CD4-positive, alpha-beta T cell (primary cell): ENCODE measurements around the gene MAGEA1. TPM values are rescaled to one million over a fixed set of nuclear protein-coding genes. Genes with fewer than 3 reads are reported as not detected.

ENCODE experiments used
- ATAC-seq: fragments of 200-7000 bp; cut with Tn5 transposase; one replicate; pipeline ENCODE4 v1.10.0; 2022; ENCODE audit warnings: mild to moderate bottlenecking; ENCODE audit not compliant: poor library complexity
- CTCF ChIA-PET: fragments of 350-600 bp; sonication (Branson Sonifier 250); formaldehyde crosslinking; loops from one replicate; lab custom pipeline; 2021; ENCODE audit warnings: antibody characterized with exemption, inconsistent platforms; lab: Charles Lee
- POLR2A ChIA-PET: fragments of 350-600 bp; sonication (Branson Sonifier 250); formaldehyde crosslinking; loops from one replicate; lab custom pipeline; 2021; ENCODE audit warnings: antibody characterized with exemption, inconsistent platforms; lab: Charles Lee
- DNase-seq, 14 experiments: peaks; one replicate each; pipeline ENCODE4 v3.0.0-alpha.2; 2013 to 2020; ENCODE audit warnings: mixed read lengths in 2 of 14
- H3K27ac ChIP-seq, 2 donors: one replicate each; pipeline versions ENCODE4 v1.5.1 to v1.7.0; 2013; ENCODE audit warnings: low read length in 2 of 2, low read depth in 1 of 2, mild to moderate bottlenecking in 1 of 2
- H3K27me3 ChIP-seq, 2 experiments: 1 replicate in 1 of 2; 2 replicates in 1 of 2; pipeline versions ENCODE4 v1.6.1 to v1.7.0; 2013; ENCODE audit warnings: low read length in 2 of 2, control low read depth in 1 of 2, mild to moderate bottlenecking in 1 of 2, moderate library complexity in 1 of 2; ENCODE audit not compliant: insufficient read depth in 2 of 2, control insufficient read depth in 1 of 2
- H3K36me3 ChIP-seq: one replicate; pipeline ENCODE4 v1.6.1; 2013; ENCODE audit warnings: low read length, control low read depth; ENCODE audit not compliant: insufficient read depth
- H3K4me1 ChIP-seq: one replicate; pipeline ENCODE4 v1.6.1; 2013; ENCODE audit warnings: low read length, control low read depth; ENCODE audit not compliant: insufficient read depth
- H3K4me3 ChIP-seq: one replicate; pipeline ENCODE4 v1.5.1; 2013; ENCODE audit warnings: mild to moderate bottlenecking, low read length, moderate library complexity
- H3K9me3 ChIP-seq, 2 experiments: 1 replicate in 1 of 2; 2 replicates in 1 of 2; pipeline versions ENCODE4 v1.6.1 to v1.7.0; 2013; ENCODE audit warnings: low read length in 2 of 2, mild to moderate bottlenecking in 2 of 2, control low read depth in 1 of 2, moderate library complexity in 1 of 2; ENCODE audit not compliant: control insufficient read depth in 1 of 2, insufficient read depth in 1 of 2
- H3K27ac Mint-ChIP-seq: one replicate; pipeline ENCODE4 v1.8.0; 2020; ENCODE audit warnings: mixed read lengths
- H3K27me3 Mint-ChIP-seq: one replicate; pipeline ENCODE4 v1.8.0; 2021; ENCODE audit warnings: mixed read lengths
- H3K36me3 Mint-ChIP-seq: one replicate; pipeline ENCODE4 v1.8.0; 2021; ENCODE audit warnings: low read depth, mixed read lengths
- H3K4me1 Mint-ChIP-seq: one replicate; pipeline ENCODE4 v1.8.0; 2021; ENCODE audit warnings: low read depth, mixed read lengths
- H3K4me3 Mint-ChIP-seq: one replicate; pipeline ENCODE4 v1.8.0; 2020; ENCODE audit warnings: mild to moderate bottlenecking, mixed read lengths
- H3K9me3 Mint-ChIP-seq: one replicate; pipeline ENCODE4 v1.8.0; 2020; ENCODE audit warnings: mixed read lengths
- CTCF ChIP-seq: fragments of 200-600 bp; IDR thresholded peaks from one replicate; pipeline ENCODE4 v1.8.0; 2022; ENCODE audit warnings: antibody characterized with exemption, mild to moderate bottlenecking
- intact Hi-C, 2 experiments: fragments of 100-400 bp; cut with DNase I in 1 of 2; cut with micrococcal nuclease in 1 of 2; formaldehyde crosslinking; loops; one replicate each; pipeline versions ENCODE4 v1.15.1 to v1.9.0; 2023 to 2025; cut with DNase I, micrococcal nuclease
- total RNA-seq, 174 experiments: library from RNA in 2 of 174; stranded (reverse) in 2 of 174; gene quantifications; one replicate each; pipeline ENCODE4 v1.2.3 and lab custom pipeline; 2021 to 2026

MAGEA1 gene
- total RNA-seq, 2 experiments from 2014 or later: not detected

GRCh38 chrX:153184787-153185186 is 5.7 kb downstream of the MAGEA1 start:
- no peak overlapping the region for H3K4me3 Mint-ChIP-seq
- no peak for TF ChIP-seq CTCF
- no peaks in the 10 kb centered on the region for H3K4me1 Mint-ChIP-seq
- Histone ChIP-seq H3K4me1 (no peaks in the 10 kb centered on the region), H3K36me3 (no peaks in the 10 kb centered on the region), H3K27ac (no peak overlapping the region), H3K27me3 (no peaks in the 10 kb centered on the region), H3K9me3 (no peaks in the 10 kb centered on the region), H3K4me3 (no peak overlapping the region)
- no peak overlapping the region for H3K27ac Mint-ChIP-seq
- DNase-seq (no peak), ATAC-seq (no peak)
- POLR2A ChIA-PET: no interaction called here
- no peaks in the 10 kb centered on the region for H3K36me3 Mint-ChIP-seq
- CTCF ChIA-PET: no interaction called here
- H3K9me3 Mint-ChIP-seq: no peaks in the 10 kb centered on the region
- peaks cover 6% of the 10 kb centered on the region for H3K27me3 Mint-ChIP-seq
- intact Hi-C loops: no loop called here

GRCh38 chrX:153190381-153190780 is 11.3 kb downstream of the MAGEA1 start:
- POLR2A ChIA-PET: no interaction called here
- CTCF ChIA-PET: no interaction called here
- Mint-ChIP-seq H3K27ac (no peak overlapping the region), H3K4me3 (no peak overlapping the region), H3K9me3 (no peaks in the 10 kb centered on the region), H3K4me1 (no peaks in the 10 kb centered on the region), H3K27me3 (peaks cover 23% of the 10 kb centered on the region), H3K36me3 (no peaks in the 10 kb centered on the region)
- no peaks in the 10 kb centered on the region for H3K36me3 ChIP-seq
- intact Hi-C loops: no loop called here
- H3K4me3 ChIP-seq: no peak overlapping the region
- ATAC-seq (no peak), DNase-seq (no peak)
- TF ChIP-seq CTCF: no peak
- H3K27me3 ChIP-seq: no peaks in the 10 kb centered on the region
- no peak overlapping the region for H3K27ac ChIP-seq
- no peaks in the 10 kb centered on the region for H3K4me1 ChIP-seq
- H3K9me3 ChIP-seq: no peaks in the 10 kb centered on the region

DNA sequence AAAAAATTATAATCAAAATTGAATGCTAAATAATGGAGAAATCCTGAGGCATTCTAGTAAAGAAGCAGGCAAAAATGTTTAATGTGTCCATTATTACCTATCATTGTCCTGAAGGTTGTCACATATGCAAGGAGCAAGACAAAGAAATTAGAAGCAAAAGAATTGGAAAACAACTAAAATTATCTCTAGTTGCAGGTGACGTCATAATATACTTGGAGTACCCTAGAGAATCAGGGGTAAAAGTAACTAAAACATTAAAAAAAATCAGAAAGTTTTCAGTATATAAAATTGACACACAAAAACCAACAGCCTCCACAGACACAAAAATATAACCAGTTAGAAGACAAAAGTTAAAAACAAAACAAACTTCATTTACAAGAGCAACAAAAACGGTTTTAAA is 21.4 kb downstream of the MAGEA1 start:
- no peaks in the 10 kb centered on the region for H3K4me1 ChIP-seq
- Mint-ChIP-seq H3K36me3 (no peaks in the 10 kb centered on the region), H3K4me3 (no peak overlapping the region), H3K27me3 (peaks cover 13% of the 10 kb centered on the region), H3K27ac (no peak overlapping the region), H3K9me3 (no peaks in the 10 kb centered on the region), H3K4me1 (no peaks in the 10 kb centered on the region)
- H3K27ac ChIP-seq: no peak overlapping the region
- H3K4me3 ChIP-seq: no peak overlapping the region
- DNase-seq (no peak), ATAC-seq (no peak)
- CTCF ChIA-PET: no interaction called here
- no peaks in the 10 kb centered on the region for H3K9me3 ChIP-seq
- no peaks in the 10 kb centered on the region for H3K36me3 ChIP-seq
- intact Hi-C loops: no loop called here
- POLR2A ChIA-PET: no interaction called here
- TF ChIP-seq CTCF: no peak
- peaks cover 0 to 4% of the 10 kb centered on the region in 2 experiments for H3K27me3 ChIP-seq
